Glutamatergic neuron (in vitro differentiated cells): Measurements from ENCODE around the gene EPB42. TPM values are rescaled to one million over a fixed set of nuclear protein-coding genes. Genes with fewer than 3 reads are reported as not detected.
A peak's percentile ranks its signal among the peaks of the same experiment; 100 is the strongest.

Experiments
- DNase-seq: peaks from one replicate; pipeline ENCODE4 v3.0.0; 2022
- H3K27ac Mint-ChIP-seq: one replicate; pipeline ENCODE4 v1.8.0; 2020; ENCODE audit warnings: mild to moderate bottlenecking, mixed read lengths, inconsistent platforms; ENCODE audit not compliant: unreplicated experiment
- H3K27me3 Mint-ChIP-seq: one replicate; pipeline ENCODE4 v1.8.0; 2020; ENCODE audit warnings: mild to moderate bottlenecking, moderate library complexity, mixed read lengths, inconsistent platforms; ENCODE audit not compliant: unreplicated experiment
- H3K36me3 Mint-ChIP-seq: one replicate; pipeline ENCODE4 v1.8.0; 2020; ENCODE audit warnings: mild to moderate bottlenecking, mixed read lengths, inconsistent platforms; ENCODE audit not compliant: unreplicated experiment
- H3K4me1 Mint-ChIP-seq: one replicate; pipeline ENCODE4 v1.8.0; 2020; ENCODE audit warnings: mild to moderate bottlenecking, low read depth, mixed read lengths, inconsistent platforms; ENCODE audit not compliant: unreplicated experiment
- H3K4me3 Mint-ChIP-seq: one replicate; pipeline ENCODE4 v1.8.0; 2020; ENCODE audit warnings: mild to moderate bottlenecking, mixed read lengths, inconsistent platforms; ENCODE audit not compliant: unreplicated experiment
- H3K9me3 Mint-ChIP-seq: one replicate; pipeline ENCODE4 v1.8.0; 2020; ENCODE audit warnings: mild to moderate bottlenecking, moderate library complexity, mixed read lengths, inconsistent platforms; ENCODE audit not compliant: unreplicated experiment
- CTCF ChIP-seq: fragments of 200-600 bp; sonication (generic); IDR thresholded peaks from one replicate; pipeline ENCODE4 v1.5.0; 2021; ENCODE audit not compliant: partially characterized antibody, unreplicated experiment
- total RNA-seq: library from RNA; stranded (reverse); fragmentation: NEBNext Ultra II Directional; extraction: Animal tissue kit (Norgen Biotek cat#: 25700); gene quantifications from one replicate; pipeline ENCODE4 v1.2.1, GENCODE V29; 2021; ENCODE audit not compliant: unreplicated experiment

Gene EPB42
- total RNA-seq, 1 donor from 2014 or later, result not detected

- no peak for DNase-seq
- Mint-ChIP-seq H3K36me3 (peaks cover 17% of the 10 kb centered on the region), H3K9me3 (peaks cover 3% of the 10 kb centered on the region), H3K27me3 (no peaks in the 10 kb centered on the region), H3K4me3 (no peak overlapping the region), H3K27ac (peak overlapping the region; percentile 10), H3K4me1 (no peaks in the 10 kb centered on the region)
- no peak for TF ChIP-seq CTCF
These were observed 55.0 kb downstream of the EPB42 start for GRCh38 chr15:43165801-43166325.

GRCh38 chr15:43153269-43153668 is 67.5 kb downstream of the EPB42 start:
- Mint-ChIP-seq H3K4me1 (no peaks in the 10 kb centered on the region), H3K27ac (no peak overlapping the region), H3K27me3 (no peaks in the 10 kb centered on the region), H3K4me3 (no peak overlapping the region), H3K9me3 (no peaks in the 10 kb centered on the region), H3K36me3 (no peaks in the 10 kb centered on the region)
- no peak for DNase-seq
- no peak for TF ChIP-seq CTCF

GRCh38 chr15:43151688-43152087 is 69.1 kb downstream of the EPB42 start:
- H3K36me3 Mint-ChIP-seq, result no peaks in the 10 kb centered on the region
- H3K4me3 Mint-ChIP-seq, result no peak overlapping the region
- no peaks in the 10 kb centered on the region for H3K27me3 Mint-ChIP-seq
- no peaks in the 10 kb centered on the region for H3K9me3 Mint-ChIP-seq
- H3K4me1 Mint-ChIP-seq, result no peaks in the 10 kb centered on the region
- DNase-seq, result no peak
- no peak overlapping the region for H3K27ac Mint-ChIP-seq
- no peak for TF ChIP-seq CTCF

GRCh38 chr15:43150191-43150929 is 70.5 kb downstream of the EPB42 start:
- H3K9me3 Mint-ChIP-seq, result no peaks in the 10 kb centered on the region
- no peak for DNase-seq
- TF ChIP-seq CTCF, result no peak
- H3K27me3 Mint-ChIP-seq, result no peaks in the 10 kb centered on the region
- H3K27ac Mint-ChIP-seq, result no peak overlapping the region
- no peaks in the 10 kb centered on the region for H3K4me1 Mint-ChIP-seq
- no peak overlapping the region for H3K4me3 Mint-ChIP-seq
- no peaks in the 10 kb centered on the region for H3K36me3 Mint-ChIP-seq

Other genes starting within 250 kb of the EPB42 start
- gene UBR1, start 115.0 kb downstream of the EPB42 start, total RNA-seq, result 39.9 TPM
- 19.1 TPM for gene TMEM62, start 87.4 kb downstream of the EPB42 start, total RNA-seq
- 86.8 TPM for gene CCNDBP1, start 35.6 kb downstream of the EPB42 start, total RNA-seq
- gene TGM5, start 45.9 kb upstream of the EPB42 start, total RNA-seq, result not detected
- not detected for gene TGM7, start 81.2 kb upstream of the EPB42 start, total RNA-seq
- 8.0 TPM for gene LCMT2, start 109.6 kb upstream of the EPB42 start, total RNA-seq
- gene ZSCAN29, start 150.0 kb upstream of the EPB42 start, total RNA-seq, result 118 TPM
- 29.9 TPM for gene TUBGCP4, start 150.1 kb upstream of the EPB42 start, total RNA-seq